ENCODE measurements around the gene IFIT5.
"Not testable (repeated sequence)": the region's sequence is repeated elsewhere in the genome, so short reads cannot be mapped to it uniquely, and the experiment has no call there.

The IFIT5 gene

GRCh38 chr10:89388806-89389205, 25.6 kb upstream of the IFIT5 start:
- H3K4me3 ChIP-seq (ENCODE audit: low read depth, low read length): no peak overlapping the region
- TF ChIP-seq CTCF (IDR thresholded peaks at IDR 0.05; ENCODE audit: borderline replicate concordance, insufficient read depth, low read depth, low read length): no peak

- H3K4me3 ChIP-seq (ENCODE audit: low read depth, low read length): no peak overlapping the region
- peak; percentile 29; the same call in 1 of the 2 replicates for TF ChIP-seq CTCF (IDR thresholded peaks at IDR 0.05; ENCODE audit: borderline replicate concordance, insufficient read depth, low read depth, low read length)
These were observed 25.1 kb upstream of the IFIT5 start for GRCh38 chr10:89389254-89389653.

- TF ChIP-seq CTCF (IDR thresholded peaks at IDR 0.05; ENCODE audit: borderline replicate concordance, insufficient read depth, low read depth, low read length): no peak
These were observed 23.7 kb upstream of the IFIT5 start for GRCh38 chr10:89390476-89391225.

GRCh38 chr10:89391226-89391576, 23.2 kb upstream of the IFIT5 start:
- H3K4me3 ChIP-seq (ENCODE audit: low read depth, low read length): not testable (repeated sequence)

More at GRCh38 chr10:89390476-89391225, 23.7 kb upstream of the IFIT5 start:
- no peak overlapping the region for H3K4me3 ChIP-seq (ENCODE audit: low read depth, low read length)

GRCh38 chr10:89391907-89392756, 22.2 kb upstream of the IFIT5 start, which contains the start of gene IFIT1:
IFIT1 (plus strand) TSS chr10:89392623; CDS start chr10:89392713, 90 bp downstream.
- no peak for TF ChIP-seq CTCF (IDR thresholded peaks at IDR 0.05; ENCODE audit: borderline replicate concordance, insufficient read depth, low read depth, low read length)
- H3K4me3 ChIP-seq (ENCODE audit: low read depth, low read length): peak within 1 kb of the TSS; percentile 37

- H3K4me3 ChIP-seq (ENCODE audit: low read depth, low read length): peak overlapping the region; percentile 12
- TF ChIP-seq CTCF (IDR thresholded peaks at IDR 0.05; ENCODE audit: borderline replicate concordance, insufficient read depth, low read depth, low read length): no peak
These were observed 21.4 kb upstream of the IFIT5 start for GRCh38 chr10:89392974-89393373.

- TF ChIP-seq CTCF (IDR thresholded peaks at IDR 0.05; ENCODE audit: borderline replicate concordance, insufficient read depth, low read depth, low read length): no peak
- H3K4me3 ChIP-seq (ENCODE audit: low read depth, low read length): no peak overlapping the region
These were observed 20.5 kb upstream of the IFIT5 start for GRCh38 chr10:89393898-89394297.
